ENCODE measurements around the gene KIRREL3. TPM values are rescaled to one million over a fixed set of nuclear protein-coding genes. Genes with fewer than 3 reads are reported as not detected.

KIRREL3 gene
- total RNA-seq, 1 donor from 2014 or later, result 0.26 TPM

GRCh38 chr11:126740846-126741245, 259.7 kb downstream of the KIRREL3 start:
- peaks cover 97% of the 10 kb centered on the region for H3K27me3 Mint-ChIP-seq
- no peak for TF ChIP-seq CTCF (IDR thresholded peaks at IDR 0.05; ENCODE audit: unreplicated experiment)
- H3K4me1 Mint-ChIP-seq (ENCODE audit: low read depth), result peaks cover 1% of the 10 kb centered on the region
- no peak for DNase-seq (ENCODE audit: low spot score, unreplicated experiment)
- no peaks in the 10 kb centered on the region for H3K36me3 Mint-ChIP-seq (ENCODE audit: insufficient read depth)
- H3K9me3 Mint-ChIP-seq (ENCODE audit: low read depth), result no peaks in the 10 kb centered on the region
- H3K27ac Mint-ChIP-seq, result no peak overlapping the region
- no peak overlapping the region for H3K4me3 Mint-ChIP-seq (ENCODE audit: low read depth)

GRCh38 chr11:126739499-126740145, 260.9 kb downstream of the KIRREL3 start:
- H3K27me3 Mint-ChIP-seq, result peaks cover 97% of the 10 kb centered on the region
- no peak overlapping the region for H3K27ac Mint-ChIP-seq
- no peaks in the 10 kb centered on the region for H3K36me3 Mint-ChIP-seq (ENCODE audit: insufficient read depth)
- no peak for TF ChIP-seq CTCF (IDR thresholded peaks at IDR 0.05; ENCODE audit: unreplicated experiment)
- no peaks in the 10 kb centered on the region for H3K9me3 Mint-ChIP-seq (ENCODE audit: low read depth)
- no peak for DNase-seq (ENCODE audit: low spot score, unreplicated experiment)
- H3K4me1 Mint-ChIP-seq (ENCODE audit: low read depth), result peaks cover 10% of the 10 kb centered on the region
- H3K4me3 Mint-ChIP-seq (ENCODE audit: low read depth), result no peak overlapping the region

GRCh38 chr11:126738295-126739031, 262.1 kb downstream of the KIRREL3 start:
- Mint-ChIP-seq H3K27ac (no peak overlapping the region), H3K27me3 (peaks cover 94% of the 10 kb centered on the region), H3K36me3 (ENCODE audit: insufficient read depth) (no peaks in the 10 kb centered on the region), H3K4me1 (ENCODE audit: low read depth) (peaks cover 11% of the 10 kb centered on the region), H3K4me3 (ENCODE audit: low read depth) (no peak overlapping the region), H3K9me3 (ENCODE audit: low read depth) (no peaks in the 10 kb centered on the region)
- TF ChIP-seq CTCF (IDR thresholded peaks at IDR 0.05; ENCODE audit: unreplicated experiment), result no peak
- DNase-seq (ENCODE audit: low spot score, unreplicated experiment), result no peak

GRCh38 chr11:126736682-126737572, 263.6 kb downstream of the KIRREL3 start:
- Mint-ChIP-seq H3K4me1 (ENCODE audit: low read depth) (peaks cover 11% of the 10 kb centered on the region), H3K27me3 (peaks cover 94% of the 10 kb centered on the region), H3K27ac (peak overlapping the region; percentile 77), H3K4me3 (ENCODE audit: low read depth) (no peak overlapping the region), H3K36me3 (ENCODE audit: insufficient read depth) (no peaks in the 10 kb centered on the region), H3K9me3 (ENCODE audit: low read depth) (no peaks in the 10 kb centered on the region)
- DNase-seq (ENCODE audit: low spot score, unreplicated experiment), result no peak
- no peak for TF ChIP-seq CTCF (IDR thresholded peaks at IDR 0.05; ENCODE audit: unreplicated experiment)

GRCh38 chr11:126734752-126735151, 265.8 kb downstream of the KIRREL3 start:
- Mint-ChIP-seq H3K4me1 (ENCODE audit: low read depth) (peaks cover 11% of the 10 kb centered on the region), H3K4me3 (ENCODE audit: low read depth) (no peak overlapping the region), H3K36me3 (ENCODE audit: insufficient read depth) (no peaks in the 10 kb centered on the region), H3K9me3 (ENCODE audit: low read depth) (no peaks in the 10 kb centered on the region), H3K27ac (no peak overlapping the region), H3K27me3 (peaks cover 93% of the 10 kb centered on the region)
- no peak for DNase-seq (ENCODE audit: low spot score, unreplicated experiment)
- TF ChIP-seq CTCF (IDR thresholded peaks at IDR 0.05; ENCODE audit: unreplicated experiment), result no peak

Measured in progenitor cell of endocrine pancreas (in vitro differentiated cells).